Activated naive CD4-positive, alpha-beta T cell treated with anti-CD3 and anti-CD28 coated beads, Interleukin-2, amount 10 ng/mL, durations not matched to agents 7 days and 5 days (primary cell): ENCODE results near the gene FIGNL2.

Experiments
- CTCF ChIA-PET: fragments of 350-600 bp; sonication (Branson Sonifier 250); formaldehyde crosslinking; loops from one replicate; lab custom pipeline; 2021; ENCODE audit warnings: antibody characterized with exemption; lab: Charles Lee
- DNase-seq: peaks from one replicate; pipeline ENCODE4 v3.0.0-alpha.2; 2020
- H3K27ac Mint-ChIP-seq: one replicate; pipeline ENCODE4 v1.8.0; 2021; ENCODE audit warnings: mild to moderate bottlenecking, moderate library complexity, mixed read lengths
- H3K27me3 Mint-ChIP-seq: one replicate; pipeline ENCODE4 v1.8.0; 2021; ENCODE audit warnings: mild to moderate bottlenecking, mixed read lengths
- H3K36me3 Mint-ChIP-seq: one replicate; pipeline ENCODE4 v1.8.0; 2021; ENCODE audit warnings: mixed read lengths
- H3K4me1 Mint-ChIP-seq: one replicate; pipeline ENCODE4 v1.8.0; 2021; ENCODE audit warnings: mixed read lengths
- H3K4me3 Mint-ChIP-seq: one replicate; pipeline ENCODE4 v1.8.0; 2021; ENCODE audit warnings: mild to moderate bottlenecking, moderate library complexity, mixed read lengths
- H3K9me3 Mint-ChIP-seq: one replicate; pipeline ENCODE4 v1.8.0; 2021; ENCODE audit warnings: mixed read lengths

FIGNL2 gene

DNA sequence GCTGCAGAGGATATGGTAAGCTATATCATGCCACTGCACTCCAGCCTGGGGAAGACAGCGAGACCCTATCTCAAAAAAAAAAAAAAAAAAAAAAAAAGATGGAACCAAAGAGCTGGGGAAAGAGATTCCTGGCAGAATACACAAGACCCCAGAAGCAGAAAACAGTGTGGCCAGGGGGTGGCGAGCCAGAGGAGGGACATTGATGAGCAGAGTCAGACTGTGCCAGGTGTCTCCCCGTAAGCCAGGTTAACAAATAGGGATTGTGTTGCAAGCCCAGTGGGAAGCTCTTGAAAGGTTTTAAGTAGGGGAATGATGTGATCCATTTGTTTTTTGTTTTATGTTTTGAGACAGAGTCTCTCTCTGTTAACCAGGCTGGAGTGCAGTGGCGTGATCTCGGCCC is 56.1 kb downstream of the FIGNL2 start:
- H3K4me1 Mint-ChIP-seq, result no peaks in the 10 kb centered on the region
- H3K27me3 Mint-ChIP-seq, result peaks cover 4% of the 10 kb centered on the region
- no peak overlapping the region for H3K4me3 Mint-ChIP-seq
- H3K36me3 Mint-ChIP-seq, result no peaks in the 10 kb centered on the region
- no peaks in the 10 kb centered on the region for H3K9me3 Mint-ChIP-seq
- DNase-seq, result no peak
- H3K27ac Mint-ChIP-seq, result no peak overlapping the region
- CTCF ChIA-PET, result no interaction called here

GRCh38 chr12:51788876-51789275 is 59.6 kb downstream of the FIGNL2 start:
- H3K4me1 Mint-ChIP-seq, result peaks cover 6% of the 10 kb centered on the region
- CTCF ChIA-PET, result no interaction called here
- no peaks in the 10 kb centered on the region for H3K9me3 Mint-ChIP-seq
- no peak overlapping the region for H3K27ac Mint-ChIP-seq
- H3K4me3 Mint-ChIP-seq, result no peak overlapping the region
- DNase-seq, result no peak
- H3K36me3 Mint-ChIP-seq, result no peaks in the 10 kb centered on the region
- peaks cover 2% of the 10 kb centered on the region for H3K27me3 Mint-ChIP-seq

- DNase-seq, result no peak
- peaks cover 6% of the 10 kb centered on the region for H3K4me1 Mint-ChIP-seq
- CTCF ChIA-PET, result no interaction called here
- H3K27ac Mint-ChIP-seq, result no peak overlapping the region
- no peaks in the 10 kb centered on the region for H3K36me3 Mint-ChIP-seq
- no peaks in the 10 kb centered on the region for H3K9me3 Mint-ChIP-seq
- H3K27me3 Mint-ChIP-seq, result peaks cover 3% of the 10 kb centered on the region
- no peak overlapping the region for H3K4me3 Mint-ChIP-seq
These were observed 62.6 kb downstream of the FIGNL2 start for GRCh38 chr12:51785906-51786305.

DNA sequence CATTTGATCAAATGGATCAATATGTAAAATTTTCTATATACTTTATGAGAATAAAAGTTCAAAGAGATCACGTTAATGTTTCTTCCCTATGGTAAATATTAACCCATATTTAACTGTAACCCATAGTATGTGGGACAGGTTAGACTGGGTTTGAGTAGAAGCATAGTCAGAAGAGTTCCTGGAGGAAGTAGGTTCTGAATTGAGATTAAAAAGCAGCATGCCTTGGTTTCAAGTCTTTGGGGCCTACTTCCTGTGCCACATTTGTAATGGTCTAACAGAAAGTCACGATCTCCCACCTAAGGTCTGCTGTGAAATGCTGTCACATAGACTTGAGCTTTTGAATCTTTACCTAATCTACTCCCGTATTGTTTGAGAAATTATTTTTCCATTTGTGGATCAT is 63.8 kb downstream of the FIGNL2 start:
- peaks cover 7% of the 10 kb centered on the region for H3K27me3 Mint-ChIP-seq
- CTCF ChIA-PET, result interaction anchor here (0.7 kb wide), 1 partner anchor 416 kb away, joined by 3 read pairs; no protein-coding TSS in a partner anchor
- H3K4me3 Mint-ChIP-seq, result no peak overlapping the region
- no peaks in the 10 kb centered on the region for H3K36me3 Mint-ChIP-seq
- H3K27ac Mint-ChIP-seq, result no peak overlapping the region
- no peaks in the 10 kb centered on the region for H3K9me3 Mint-ChIP-seq
- DNase-seq, result no peak
- H3K4me1 Mint-ChIP-seq, result peaks cover 6% of the 10 kb centered on the region

- Mint-ChIP-seq H3K9me3 (no peaks in the 10 kb centered on the region), H3K36me3 (no peaks in the 10 kb centered on the region), H3K27ac (no peak overlapping the region), H3K27me3 (peaks cover 11% of the 10 kb centered on the region), H3K4me1 (peaks cover 3% of the 10 kb centered on the region), H3K4me3 (no peak overlapping the region)
- DNase-seq, result no peak
- CTCF ChIA-PET, result no interaction called here
These were observed 68.6 kb downstream of the FIGNL2 start for GRCh38 chr12:51779876-51780275.

DNA sequence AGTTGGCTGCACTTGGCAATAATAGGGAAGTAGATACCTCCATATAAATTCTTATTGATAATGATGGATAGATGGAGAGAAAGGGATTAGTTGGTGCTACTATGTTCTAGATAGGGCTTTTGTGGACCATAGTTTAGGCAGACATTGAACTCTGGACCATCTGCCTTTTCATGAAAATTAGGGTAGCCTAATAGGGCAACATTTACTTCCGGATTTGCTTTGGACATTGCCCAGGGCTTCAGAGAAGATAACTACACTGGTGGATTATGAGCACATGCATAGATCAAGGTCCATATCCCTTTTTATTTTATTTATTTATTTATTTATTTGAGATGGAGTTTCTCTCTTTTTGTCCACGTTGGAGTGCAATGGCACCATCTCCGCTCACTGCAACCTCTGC is 70.5 kb downstream of the FIGNL2 start:
- no peak for DNase-seq
- Mint-ChIP-seq H3K36me3 (no peaks in the 10 kb centered on the region), H3K4me3 (no peak overlapping the region), H3K4me1 (no peaks in the 10 kb centered on the region), H3K27me3 (peaks cover 13% of the 10 kb centered on the region), H3K9me3 (no peaks in the 10 kb centered on the region), H3K27ac (no peak overlapping the region)
- CTCF ChIA-PET, result no interaction called here

GRCh38 chr12:51777457-51777856 is 71.1 kb downstream of the FIGNL2 start:
- peaks cover 11% of the 10 kb centered on the region for H3K27me3 Mint-ChIP-seq
- no peak for DNase-seq
- no peaks in the 10 kb centered on the region for H3K36me3 Mint-ChIP-seq
- H3K9me3 Mint-ChIP-seq, result no peaks in the 10 kb centered on the region
- no peak overlapping the region for H3K27ac Mint-ChIP-seq
- CTCF ChIA-PET, result no interaction called here
- no peak overlapping the region for H3K4me3 Mint-ChIP-seq
- no peaks in the 10 kb centered on the region for H3K4me1 Mint-ChIP-seq

DNA sequence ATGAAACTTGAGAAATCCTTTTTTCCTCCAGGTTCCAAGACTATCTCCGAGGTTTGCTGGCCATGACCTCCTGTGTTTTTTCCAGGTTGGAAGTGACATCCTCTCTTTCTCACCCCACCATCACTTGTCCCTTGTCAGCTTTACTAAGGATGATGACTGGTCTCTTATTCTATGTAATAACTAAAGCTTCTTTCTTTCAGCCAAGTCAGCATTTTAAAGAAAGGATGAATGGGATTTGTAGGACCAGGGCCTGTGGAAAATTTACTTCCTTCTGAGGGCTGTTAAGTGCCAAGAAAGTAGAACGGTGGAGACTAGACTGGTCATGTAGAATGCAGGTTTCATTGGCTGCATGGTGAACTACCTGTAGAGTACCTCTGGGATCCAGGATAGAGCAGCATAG is 73.6 kb downstream of the FIGNL2 start:
- CTCF ChIA-PET, result no interaction called here
- Mint-ChIP-seq H3K27me3 (peaks cover 11% of the 10 kb centered on the region), H3K36me3 (no peaks in the 10 kb centered on the region), H3K4me1 (no peaks in the 10 kb centered on the region), H3K9me3 (no peaks in the 10 kb centered on the region), H3K4me3 (no peak overlapping the region), H3K27ac (no peak overlapping the region)
- no peak for DNase-seq

- Mint-ChIP-seq H3K9me3 (no peaks in the 10 kb centered on the region), H3K27me3 (peaks cover 11% of the 10 kb centered on the region), H3K27ac (no peak overlapping the region), H3K4me1 (no peaks in the 10 kb centered on the region), H3K4me3 (no peak overlapping the region), H3K36me3 (no peaks in the 10 kb centered on the region)
- CTCF ChIA-PET, result no interaction called here
- no peak for DNase-seq
These were observed 75.2 kb downstream of the FIGNL2 start for GRCh38 chr12:51773145-51773869.

- no peak overlapping the region for H3K27ac Mint-ChIP-seq
- no peak for DNase-seq
- no peak overlapping the region for H3K4me3 Mint-ChIP-seq
- no peaks in the 10 kb centered on the region for H3K36me3 Mint-ChIP-seq
- H3K4me1 Mint-ChIP-seq, result no peaks in the 10 kb centered on the region
- CTCF ChIA-PET, result no interaction called here
- no peaks in the 10 kb centered on the region for H3K9me3 Mint-ChIP-seq
- H3K27me3 Mint-ChIP-seq, result peaks cover 11% of the 10 kb centered on the region
These were observed 77.5 kb downstream of the FIGNL2 start for GRCh38 chr12:51771008-51771407.
